SH-SY5Y (cell line): ENCODE measurements around the gene DENND1C.

ENCODE experiments used
- GATA2 ChIP-seq: IDR thresholded peaks from 2 replicates; pipeline ENCODE4 v1.6.1; 2011; ENCODE audit warnings: mild to moderate bottlenecking, low read depth, low read length
- GATA3 ChIP-seq: IDR thresholded peaks from 2 replicates; pipeline ENCODE4 v1.6.1; 2011; ENCODE audit warnings: low read depth, mild to moderate bottlenecking, low read length, moderate library complexity

Gene DENND1C

DNA sequence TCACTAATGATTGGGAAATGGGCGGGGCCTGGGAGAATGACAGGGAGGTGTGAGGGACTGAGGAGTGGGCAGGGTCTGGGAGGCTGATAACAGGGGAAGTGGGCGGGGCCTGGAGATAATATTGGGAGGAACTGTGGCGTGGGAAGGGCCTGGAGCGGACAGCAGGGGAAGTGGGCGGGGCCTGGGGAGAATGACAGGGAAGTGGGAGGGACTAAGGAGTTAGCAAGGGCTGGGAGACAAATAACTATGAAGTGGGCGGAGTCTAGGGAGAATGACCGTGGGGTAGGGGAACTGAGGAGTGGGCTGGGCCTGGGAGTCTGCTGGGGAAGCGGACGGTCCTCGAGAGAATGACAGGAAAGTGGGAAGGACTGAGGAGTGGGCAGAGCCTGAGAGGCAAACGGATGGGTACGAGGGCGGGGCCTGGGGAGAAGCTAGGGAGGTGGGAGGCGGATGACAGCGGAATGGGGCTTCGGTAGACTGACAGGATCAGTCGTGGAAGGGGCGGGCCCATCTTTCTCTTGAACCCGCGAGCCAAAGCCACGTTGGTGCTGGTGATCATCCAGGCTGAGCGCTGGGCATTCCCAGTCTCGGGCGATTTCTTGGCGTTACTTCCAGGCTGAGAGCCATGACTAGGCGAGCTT is 34.6 kb upstream of the DENND1C start:
- TF ChIP-seq GATA3 (no peak), GATA2 (no peak)

DNA sequence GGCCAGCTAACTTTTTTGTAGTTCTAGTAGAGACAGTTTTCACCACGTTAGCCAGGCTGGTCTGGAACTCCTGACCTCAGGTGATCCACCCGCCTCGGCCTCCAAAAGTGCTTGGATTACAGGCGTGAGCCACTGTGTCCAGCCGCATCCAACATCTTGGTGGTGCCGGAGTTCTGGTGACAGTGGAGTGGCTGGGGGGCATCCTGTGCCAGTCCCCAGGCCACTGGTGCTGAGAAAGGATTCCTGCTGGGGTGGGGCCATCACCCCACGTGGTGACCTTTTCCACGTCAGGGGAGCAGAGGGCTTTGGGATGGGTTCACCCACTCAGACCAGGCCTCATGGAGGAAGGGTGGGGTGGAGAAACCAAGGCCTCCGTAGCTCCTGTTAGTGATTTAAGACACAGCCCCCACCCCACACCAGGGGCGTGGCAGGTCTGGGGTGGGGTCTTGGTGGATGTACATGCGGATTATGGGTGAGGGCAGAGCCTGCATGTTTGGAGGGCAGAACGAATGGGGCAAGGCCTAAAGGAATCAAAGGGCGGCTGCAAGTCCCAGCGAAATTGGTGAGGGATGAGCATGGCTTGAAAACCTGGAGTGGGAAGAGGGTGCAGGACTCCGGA is 33.4 kb upstream of the DENND1C start:
- TF ChIP-seq GATA2: no peak
- TF ChIP-seq GATA3: no peak

DNA sequence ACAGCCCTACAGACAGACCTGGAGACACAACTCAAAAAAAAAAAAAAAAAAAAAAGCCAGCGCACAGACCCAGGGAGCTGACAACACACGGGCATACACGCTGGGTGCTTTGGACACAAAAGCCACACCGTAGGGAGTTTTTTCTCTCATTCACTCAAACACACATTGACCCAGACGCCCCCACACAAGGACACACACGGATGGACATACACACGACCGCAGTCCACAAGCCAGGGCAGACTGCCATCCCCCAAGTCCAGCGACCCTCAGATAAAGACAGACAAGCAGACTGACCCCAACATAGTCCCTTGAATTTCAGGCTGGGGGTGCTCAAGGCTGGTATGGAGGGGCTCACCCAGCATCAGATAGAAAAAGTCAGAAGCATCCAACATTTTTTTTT is 32.5 kb upstream of the DENND1C start:
- TF ChIP-seq GATA2: no peak
- no peak for TF ChIP-seq GATA3

DNA sequence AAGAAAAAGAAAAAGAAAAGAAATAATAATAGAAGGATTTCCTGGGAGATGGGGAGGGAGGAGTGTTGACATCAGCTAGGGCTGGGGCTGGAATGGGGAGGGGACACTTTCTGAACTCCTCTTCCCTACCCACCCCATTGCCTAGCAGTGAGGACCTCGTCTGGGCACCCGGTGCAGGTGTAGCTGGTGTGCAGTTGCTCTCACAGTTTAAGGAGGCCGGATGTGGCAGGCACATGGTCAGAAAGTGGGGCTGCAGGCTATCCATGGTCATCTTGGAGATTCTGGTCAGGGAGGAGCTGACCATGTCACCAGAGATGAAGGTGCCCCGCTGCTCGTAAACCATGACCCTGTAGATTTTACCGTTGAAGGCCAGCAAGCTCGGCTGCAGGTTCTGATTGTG is 29.0 kb upstream of the DENND1C start:
- TF ChIP-seq GATA2: no peak
- no peak for TF ChIP-seq GATA3

DNA sequence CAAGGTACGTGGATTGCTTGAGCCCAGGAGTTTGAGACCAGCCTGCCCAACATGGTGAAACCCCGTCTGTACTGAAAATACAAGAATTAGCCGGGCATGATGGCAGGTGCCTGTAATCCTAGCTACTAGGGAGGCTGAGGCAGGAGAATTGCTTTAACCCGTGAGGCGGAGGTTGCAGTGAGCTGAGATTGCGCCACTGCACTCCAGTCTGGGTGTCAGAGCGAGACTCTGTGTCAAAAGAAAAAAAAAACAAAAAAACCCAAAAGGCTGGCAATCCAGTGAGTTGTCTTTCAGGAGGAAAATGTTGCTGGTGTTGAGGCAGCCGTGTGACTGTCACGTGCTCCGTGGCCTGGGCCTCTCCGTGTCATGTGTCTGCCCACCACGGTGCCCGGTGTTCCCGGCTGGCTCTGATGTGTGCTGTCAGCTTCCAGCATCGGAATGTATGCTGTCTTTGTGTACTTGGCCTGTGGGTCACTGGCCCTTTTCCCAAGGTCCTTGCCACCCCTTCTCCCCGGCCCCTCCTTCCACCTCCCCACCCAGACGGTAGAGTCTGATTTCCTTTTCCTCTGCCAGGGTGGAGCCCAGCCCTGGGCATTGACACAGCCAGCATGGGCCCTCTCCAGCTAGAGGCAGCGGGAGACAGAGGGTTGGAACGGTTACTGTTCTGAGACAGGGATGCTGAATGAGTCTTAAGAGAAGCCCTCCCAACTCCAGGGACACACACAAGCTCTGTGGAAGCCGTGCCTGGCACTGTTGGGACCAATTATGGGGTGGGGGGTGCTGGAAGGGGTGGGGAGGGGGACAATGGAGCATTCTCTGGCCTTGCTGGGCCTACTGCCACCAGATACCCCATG is 27.8 kb upstream of the DENND1C start:
- TF ChIP-seq GATA2: no peak
- TF ChIP-seq GATA3: no peak

DNA sequence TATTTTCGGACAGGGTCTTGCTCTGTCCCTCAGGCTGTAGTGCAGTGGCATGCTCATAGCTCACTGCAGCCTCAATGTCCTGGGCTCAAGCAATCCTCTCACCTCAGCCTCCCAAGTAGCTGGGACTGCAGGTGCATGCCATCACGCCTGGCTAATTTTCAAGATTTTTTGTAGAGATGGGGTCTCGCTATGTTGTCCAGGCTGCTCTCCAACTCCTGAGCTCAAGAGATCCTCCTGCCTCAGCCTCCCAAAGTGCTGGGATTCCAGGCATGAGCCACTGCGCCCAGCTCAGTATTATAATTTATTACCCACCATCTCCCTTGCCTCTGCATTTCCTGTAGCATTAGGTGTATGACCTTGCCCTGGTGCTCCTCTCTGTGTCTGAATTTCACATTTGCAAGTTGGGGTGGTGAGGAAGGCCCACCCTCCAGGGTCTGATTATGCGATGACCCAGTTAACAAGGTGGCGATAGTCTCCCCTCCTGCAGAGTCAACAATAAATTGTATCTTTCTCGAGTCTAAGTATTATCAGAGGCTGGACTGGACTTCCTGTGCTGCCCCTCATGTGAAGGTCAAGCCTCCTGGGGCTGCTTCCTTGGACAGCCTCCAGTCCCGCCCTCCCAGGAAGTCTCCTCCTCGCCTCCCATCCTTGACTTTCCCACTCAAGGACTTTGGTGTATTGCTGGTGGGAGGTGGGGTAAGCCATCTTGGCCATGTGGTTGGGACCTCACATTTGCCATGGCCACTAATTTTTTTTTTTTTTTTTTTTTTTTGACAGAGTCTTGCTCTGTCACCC is 22.0 kb upstream of the DENND1C start:
- TF ChIP-seq GATA2 (no peak), GATA3 (no peak)

DNA sequence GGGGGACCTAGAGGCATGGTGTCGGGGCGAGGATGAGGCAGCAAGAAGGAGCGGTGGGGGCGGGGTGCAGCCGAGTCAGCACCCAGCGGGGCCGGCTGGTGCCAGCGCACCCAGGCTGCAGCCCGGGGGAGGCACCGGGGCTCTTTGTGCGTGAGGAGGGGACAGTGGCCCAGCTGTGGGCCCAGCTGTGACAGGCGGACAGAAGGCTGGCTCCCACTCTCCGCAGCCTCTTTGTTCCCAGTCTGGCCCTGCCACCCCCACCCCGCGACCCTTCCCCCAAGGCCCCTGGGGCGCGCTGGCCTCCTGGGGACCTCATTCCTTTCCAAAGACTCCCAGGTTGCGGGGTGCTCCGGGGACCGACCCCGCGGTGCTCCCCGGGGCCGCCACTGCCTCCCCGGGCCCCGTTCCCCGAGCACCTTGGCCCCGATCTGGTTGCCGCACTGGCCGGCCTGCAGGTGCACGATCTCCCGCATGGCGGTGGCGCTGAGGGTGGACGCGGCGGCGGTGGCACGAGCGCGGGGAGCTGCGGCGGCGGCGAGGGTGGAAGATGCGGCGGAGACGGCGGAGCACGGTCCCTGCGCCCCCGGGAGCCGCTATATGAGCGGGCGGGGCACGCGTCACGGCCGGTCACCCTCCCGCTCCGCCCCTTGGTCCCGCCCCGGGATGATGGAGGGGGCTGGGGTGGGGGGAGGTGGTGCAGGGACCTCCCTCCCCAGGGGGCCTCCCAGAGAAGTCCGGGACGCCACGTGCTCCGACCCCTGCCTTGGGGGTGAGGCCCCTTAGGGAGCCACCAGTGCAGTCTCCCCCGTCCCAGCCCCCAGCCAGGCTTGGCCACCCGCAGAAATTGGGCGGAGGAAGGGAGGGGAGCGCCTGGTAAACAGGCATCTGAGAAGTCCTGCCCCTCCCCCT is 20.4 kb upstream of the DENND1C start, which contains the start of gene TUBB4A:
TSS of gene TUBB4A (minus strand) at position 570 of the 909 bp plus-strand sequence. CDS start at position 473, 97 bp downstream.
- TF ChIP-seq GATA2: no peak

DNA sequence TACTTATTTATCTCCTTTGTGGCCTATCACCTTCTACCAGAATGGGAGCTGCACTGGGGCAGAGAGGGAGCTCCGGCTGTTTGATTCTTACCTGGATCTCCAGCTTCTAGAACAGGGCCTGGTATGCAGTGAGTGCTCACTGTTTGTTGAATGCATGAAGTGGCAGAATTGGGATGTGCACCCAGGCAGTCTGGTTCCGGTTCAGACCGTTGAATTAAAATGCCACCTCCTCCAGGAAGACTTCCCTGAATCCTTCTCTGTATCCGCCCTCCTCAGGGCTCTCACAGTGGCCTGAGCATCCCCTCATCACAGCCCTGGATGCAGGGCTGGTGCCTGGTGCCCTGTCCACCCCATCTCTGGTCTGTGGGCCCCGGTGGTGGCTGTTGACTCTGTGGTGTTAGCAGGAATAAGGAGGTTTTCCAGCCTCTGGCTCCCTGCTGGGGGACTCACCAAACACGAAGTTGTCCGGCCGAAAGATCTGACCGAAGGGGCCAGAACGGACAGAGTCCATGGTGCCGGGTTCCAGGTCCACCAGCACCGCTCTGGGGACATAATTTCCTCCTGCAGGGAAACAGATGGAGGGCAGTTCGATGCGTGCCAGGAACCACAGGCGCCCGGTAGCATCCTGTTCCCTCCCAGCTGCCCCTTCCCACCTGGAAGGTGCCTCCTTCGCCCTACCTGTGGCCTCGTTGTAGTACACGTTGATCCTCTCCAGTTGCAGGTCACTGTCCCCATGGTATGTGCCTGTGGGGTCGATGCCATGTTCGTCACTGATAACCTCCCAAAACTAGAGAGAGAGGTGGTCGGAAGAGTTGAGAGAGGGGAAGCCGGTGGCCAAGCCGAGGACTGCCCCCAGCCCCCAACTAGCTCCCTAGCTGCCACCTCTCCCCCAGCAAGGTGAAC is 19.5 kb upstream of the DENND1C start:
- TF ChIP-seq GATA2: no peak
- no peak for TF ChIP-seq GATA3

DNA sequence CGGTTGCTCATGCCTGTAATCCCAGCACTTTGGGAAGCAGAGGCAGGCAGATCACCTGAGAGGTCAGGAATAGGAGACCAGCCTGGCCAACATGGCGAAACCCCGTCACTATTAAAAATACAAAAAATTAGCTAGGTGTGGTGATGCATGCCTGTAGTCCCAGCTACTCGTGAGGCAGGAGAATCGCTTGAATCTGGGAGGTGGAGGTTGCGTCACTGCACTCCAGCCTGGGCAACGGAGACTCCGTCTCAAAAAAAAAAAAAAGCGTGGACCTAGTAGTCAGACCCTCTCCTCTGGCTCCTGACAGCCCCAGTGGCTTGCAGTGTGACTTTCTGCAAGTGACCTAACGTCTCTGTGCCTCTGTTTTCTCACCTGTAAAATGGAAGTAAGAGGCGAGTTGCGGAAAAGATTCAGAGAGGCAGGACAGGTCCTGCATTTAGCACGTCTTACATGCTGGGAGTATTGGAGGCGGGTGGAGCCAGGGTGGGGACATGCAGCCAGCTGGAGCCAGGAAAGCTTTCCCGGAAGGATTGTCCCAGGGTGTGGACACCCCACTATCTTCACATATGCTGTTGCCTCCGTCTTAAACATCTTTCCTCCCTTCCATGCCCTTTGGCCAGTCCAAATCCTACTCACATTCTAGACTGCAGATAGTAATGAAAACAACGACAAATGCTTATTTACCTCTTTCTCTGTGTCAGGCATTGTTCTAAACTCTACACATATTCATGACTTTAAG is 17.6 kb upstream of the DENND1C start:
- TF ChIP-seq GATA3 (no peak), GATA2 (no peak)

DNA sequence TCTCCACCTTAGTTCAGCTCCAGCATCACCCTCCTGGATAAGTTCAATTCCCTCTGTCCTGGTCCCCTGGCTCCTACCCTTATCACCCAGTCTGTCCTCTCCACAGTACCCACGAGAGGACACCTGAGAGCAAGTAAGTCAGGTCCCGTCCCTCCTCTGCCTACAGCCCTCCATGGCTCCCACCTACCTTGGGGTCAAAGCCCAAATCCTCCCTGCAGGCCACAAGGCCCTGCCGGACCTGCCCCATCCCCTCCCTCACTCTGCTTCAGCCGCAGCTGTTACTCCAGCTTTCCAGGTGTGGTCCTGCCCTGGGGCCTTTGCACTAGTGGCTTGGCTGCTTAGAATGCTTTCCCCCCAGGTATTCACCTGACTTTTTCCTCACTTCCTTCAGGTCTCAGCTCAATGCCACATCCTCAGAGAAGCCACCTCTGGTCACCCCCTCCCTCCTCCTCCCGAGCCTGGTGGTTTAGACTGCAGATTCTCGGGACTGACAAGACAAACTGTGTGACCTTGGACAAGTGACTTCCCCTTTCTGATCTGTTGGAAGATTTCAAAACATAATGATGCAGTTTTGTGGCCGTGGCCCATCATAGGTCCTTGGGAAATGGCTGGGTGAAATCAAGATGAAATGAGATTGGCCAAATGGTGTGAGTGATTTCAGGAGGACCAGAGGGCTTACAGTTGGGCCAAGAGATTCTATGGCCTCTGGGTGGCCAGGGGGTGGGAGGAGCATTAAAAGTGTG is 16.9 kb upstream of the DENND1C start:
- TF ChIP-seq GATA3: no peak
- no peak for TF ChIP-seq GATA2

DNA sequence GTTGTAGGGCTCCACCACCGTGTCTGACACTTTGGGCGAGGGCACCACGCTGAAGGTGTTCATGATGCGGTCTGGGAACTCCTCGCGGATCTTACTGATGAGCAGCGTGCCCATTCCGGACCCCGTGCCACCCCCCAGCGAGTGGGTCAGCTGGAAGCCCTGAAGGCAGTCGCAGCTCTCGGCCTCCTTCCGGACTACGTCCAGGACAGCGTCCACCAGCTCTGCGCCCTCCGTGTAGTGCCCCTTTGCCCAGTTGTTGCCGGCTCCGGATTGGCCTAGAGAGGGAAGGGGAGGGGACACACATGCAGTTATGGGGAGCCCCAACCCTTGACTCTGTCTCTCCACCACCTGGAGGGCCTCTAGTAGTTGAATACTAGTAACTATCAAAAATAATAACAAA is 14.4 kb upstream of the DENND1C start:
- TF ChIP-seq GATA2 (no peak), GATA3 (no peak)
